UCSD-AML1 (cell line): ENCODE measurements around the gene IQCE.
"Not testable (repeated sequence)": the region's sequence is repeated elsewhere in the genome, so short reads cannot be mapped to it uniquely, and the experiment has no call there.

Source experiments
- DNase-seq: peaks from one replicate; lab custom pipeline; 2025; ENCODE audit not compliant: unreplicated experiment; lab: John Stamatoyannopoulos, UW

Gene IQCE

DNA sequence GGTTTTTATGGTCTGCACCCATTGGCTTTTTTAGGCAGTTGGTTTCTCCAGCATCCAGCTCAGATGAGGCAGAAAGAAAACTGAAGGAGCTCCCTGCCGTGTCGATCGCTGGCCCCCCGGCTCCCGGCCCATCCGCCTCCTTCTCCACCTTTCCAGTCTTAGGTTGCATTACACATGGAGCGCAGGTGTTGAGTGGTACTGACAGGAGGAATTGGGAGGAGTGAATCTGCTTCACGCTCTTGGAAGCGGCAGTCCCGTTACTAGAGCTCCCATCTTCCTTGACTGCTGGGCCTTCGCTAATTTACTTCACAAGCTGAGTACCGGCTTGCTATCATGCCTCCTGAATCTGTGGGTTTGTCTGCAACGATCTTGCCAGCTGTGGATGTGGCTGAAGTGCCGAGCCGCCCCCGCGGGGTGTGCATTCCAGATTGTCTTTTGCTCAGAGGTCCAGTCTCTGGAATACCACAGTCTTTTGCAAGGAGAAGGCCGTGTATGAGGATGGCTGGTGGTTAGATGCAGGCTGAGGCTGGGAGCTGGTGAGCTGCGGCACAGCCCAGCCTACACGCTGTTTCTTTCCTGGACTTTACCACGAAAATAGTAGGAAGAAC is 17.1 kb downstream of the IQCE start:
- DNase-seq = no peak

DNA sequence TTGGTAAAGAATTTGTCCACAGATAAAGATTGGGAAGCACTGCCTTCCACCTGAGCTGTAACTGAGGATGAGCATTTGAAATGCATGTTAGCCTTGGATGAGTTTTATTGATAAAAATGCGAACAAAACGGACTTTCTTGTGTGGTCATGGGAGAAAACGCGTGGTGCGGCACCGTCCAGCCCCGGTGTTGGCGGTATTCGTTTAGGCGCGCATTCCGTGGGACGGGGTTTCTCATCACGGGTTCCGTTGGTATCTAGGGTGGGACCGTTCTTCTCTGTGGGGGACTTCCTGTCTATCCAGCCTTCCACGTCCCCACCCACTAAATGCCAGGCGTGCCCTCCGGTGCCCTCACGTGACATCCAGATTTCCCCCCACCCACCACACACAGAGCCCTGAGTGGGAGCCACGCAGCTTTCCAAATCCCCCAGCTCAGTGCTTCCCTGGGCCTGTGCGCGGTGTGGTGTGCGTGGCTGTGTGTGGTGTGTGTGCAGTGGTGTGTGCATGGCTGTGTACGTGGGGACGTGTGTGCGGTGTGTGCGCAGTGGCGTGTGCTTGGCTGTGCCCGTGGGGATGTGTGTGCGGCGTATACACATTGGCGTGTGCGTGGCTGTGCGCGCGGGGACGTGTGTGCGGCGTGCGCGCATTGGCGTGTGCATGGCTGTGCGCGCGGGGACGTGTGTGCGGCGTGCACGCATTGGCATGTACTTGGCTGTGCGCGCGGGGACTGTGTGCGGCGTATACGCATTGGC is 18.1 kb downstream of the IQCE start:
- no peak for DNase-seq

DNA sequence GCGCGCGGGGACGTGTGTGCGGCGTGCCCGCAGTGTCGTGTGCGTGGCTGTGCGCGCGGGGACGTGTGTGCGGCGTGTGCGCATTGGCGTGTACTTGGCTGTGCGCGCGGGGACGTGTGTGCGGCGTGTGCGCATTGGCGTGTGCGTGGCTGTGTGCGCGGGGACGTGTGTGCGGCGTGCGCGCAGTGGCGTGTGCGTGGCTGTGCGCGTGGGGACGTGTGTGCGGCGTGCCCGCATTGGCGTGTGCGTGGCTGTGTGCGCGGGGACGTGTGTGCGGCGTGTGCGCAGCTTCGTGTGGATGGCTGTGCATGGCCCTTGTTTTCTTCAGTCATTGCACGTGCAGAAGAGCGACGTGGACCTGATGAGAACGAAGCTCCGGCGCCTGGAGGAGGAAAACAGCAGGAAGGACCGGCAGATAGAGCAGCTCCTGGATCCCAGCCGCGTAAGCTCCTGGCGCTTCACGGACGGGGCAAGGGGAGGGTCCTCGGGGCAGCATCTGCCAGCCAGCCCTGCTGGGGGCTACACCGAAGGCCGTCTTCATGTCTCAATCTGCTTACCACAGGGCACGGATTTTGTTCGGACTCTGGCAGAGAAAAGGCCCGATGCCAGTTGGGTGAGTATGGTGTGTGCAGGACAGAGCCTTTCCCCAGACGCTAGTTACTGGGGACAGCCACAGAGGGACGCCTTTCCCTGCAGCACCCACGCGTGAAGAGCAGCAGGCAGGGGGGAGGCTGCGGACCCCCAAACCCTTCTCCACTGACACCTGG is 19.3 kb downstream of the IQCE start:
- DNase-seq = no peak

DNA sequence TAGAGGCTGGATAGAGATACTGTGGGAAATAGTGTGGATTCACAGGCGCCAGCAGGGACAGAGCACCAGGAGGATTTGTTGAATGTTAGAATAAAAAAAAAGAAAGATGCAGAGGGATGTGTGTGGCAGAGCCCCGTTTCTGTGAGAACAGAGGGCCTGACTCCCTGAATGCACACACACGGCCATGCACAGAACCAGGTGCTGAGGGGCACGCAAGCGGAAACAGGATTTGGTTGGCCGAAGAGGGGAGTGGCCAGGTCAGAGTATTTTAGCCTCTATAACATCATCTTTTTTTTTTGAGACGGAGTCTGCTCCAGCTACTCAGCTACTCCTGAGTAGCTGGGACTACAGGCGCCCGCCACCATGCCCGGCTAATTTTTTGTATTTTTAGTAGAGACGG is 21.9 kb downstream of the IQCE start:
- no peak for DNase-seq

DNA sequence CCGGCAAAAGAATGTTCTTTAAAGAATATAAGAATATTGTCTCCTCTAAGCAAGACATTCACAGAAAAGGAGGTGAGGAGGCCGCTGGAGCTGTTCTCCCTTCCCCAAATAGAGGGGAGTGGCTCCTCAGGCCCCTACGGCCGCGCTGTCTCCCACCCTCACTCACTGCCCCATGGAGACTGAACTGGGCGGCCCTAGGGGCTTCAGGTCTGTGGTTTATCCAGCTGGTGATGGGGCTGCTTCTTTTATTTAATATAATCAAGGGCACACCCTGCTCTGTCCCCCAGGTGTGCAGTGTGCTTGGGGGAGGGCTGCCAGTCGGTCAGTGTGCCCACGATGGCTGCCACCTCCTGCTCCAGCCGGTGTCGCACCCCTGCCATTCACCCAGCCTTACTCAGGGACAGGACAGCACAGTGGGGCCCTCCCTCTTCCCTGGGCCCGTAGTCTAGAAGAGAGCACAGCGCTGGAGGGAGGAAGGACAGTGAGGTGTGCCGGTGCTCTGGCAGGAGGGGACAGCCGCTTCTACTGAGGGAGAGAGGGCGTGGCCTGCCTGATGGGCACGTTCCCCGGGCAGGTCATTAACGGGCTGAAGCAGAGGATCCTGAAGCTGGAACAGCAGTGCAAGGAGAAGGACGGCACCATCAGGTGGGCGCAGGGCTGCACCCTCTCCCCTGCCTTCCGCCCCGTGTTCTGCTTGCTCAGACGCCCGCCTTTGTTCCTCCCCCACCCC is 23.4 kb downstream of the IQCE start:
- DNase-seq = no peak

DNA sequence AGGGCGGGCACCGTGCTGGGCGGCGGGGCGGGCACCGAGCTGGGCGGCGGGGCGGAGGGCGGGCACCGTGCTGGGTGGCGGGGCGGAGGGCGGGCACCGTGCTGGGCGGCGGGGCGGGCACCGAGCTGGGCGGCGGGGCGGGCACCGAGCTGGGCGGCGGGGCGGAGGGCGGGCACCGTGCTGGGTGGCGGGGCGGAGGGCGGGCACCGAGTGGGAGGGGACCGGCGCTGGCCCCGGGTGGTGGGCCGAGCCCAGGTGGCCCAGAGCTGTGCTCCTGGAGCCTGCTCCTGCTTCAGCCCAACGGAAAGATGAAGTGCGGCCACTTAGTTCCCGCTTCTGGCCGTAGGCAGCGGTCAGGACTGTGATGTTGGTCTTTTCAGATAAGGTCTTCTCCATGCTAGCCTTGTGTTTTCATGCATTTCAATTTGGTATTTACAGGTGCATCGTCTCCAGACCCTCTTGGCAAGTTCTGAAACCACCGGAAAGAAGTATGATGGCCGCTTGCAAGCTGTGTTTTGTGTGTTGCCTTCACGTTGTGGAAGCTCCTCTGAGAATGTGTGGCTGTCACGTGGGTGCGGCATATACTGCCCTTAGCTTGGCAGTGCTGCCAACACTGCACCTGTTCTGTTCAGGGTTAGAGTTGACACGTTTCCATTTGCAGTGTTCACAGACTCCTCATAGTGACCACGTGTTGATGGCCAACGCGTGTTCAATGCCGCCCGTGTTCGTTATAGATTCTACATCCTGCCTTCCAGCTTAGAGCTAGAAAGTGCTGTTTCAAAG is 25.2 kb downstream of the IQCE start:
- no peak for DNase-seq

DNA sequence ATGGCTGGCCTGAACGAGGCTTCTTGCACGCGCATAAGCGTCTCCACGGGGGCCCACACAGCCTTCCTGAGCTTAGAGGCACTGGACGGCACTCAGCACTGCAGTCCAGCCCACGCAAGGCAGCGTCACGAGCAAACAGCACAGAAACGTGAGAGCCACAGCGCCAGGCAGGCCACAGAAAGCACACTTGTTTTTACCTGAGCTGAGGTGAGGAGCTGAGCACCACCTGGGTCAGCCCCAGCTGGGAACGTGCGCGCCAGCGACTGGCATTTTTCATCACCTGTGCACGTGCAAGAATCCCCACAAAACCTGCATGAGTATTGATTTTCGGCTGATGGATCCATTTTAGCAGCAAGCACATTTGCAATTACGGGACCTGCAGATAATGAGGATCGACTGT is 26.7 kb downstream of the IQCE start:
- no peak for DNase-seq

DNA sequence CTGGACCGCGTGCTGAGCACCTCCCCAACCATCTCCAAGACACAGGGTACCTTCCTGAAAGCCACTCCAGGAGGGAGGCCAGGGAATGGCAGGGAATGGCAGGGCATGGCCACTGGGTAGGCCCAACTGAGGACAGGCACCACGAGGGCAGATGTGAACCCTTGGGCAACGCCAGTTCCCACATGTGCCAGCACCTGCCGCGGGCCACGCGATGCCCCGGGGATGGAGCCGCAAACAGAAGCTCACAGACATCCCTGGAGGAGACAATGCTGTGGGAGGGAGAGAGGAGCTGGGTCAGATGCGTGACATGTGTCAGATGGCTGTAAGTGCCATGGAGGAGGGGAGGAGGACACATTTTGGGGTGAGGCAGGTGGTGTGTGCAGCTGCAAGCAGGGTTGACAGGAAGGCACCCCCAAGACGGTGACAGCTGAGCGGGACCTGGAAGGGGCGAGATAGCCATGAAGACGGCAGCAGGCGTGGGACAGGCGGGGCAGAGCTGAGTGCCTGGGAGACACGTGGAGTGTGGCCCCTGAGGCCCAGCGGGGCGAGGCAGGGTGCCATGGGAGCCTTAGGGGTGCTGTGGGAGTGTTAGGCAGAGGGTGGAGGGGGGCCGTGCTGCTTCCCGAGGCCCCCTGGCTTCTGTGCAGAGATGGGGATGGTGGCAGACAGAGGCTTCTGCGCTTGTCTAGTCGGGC is 27.7 kb downstream of the IQCE start:
- DNase-seq = no peak

DNA sequence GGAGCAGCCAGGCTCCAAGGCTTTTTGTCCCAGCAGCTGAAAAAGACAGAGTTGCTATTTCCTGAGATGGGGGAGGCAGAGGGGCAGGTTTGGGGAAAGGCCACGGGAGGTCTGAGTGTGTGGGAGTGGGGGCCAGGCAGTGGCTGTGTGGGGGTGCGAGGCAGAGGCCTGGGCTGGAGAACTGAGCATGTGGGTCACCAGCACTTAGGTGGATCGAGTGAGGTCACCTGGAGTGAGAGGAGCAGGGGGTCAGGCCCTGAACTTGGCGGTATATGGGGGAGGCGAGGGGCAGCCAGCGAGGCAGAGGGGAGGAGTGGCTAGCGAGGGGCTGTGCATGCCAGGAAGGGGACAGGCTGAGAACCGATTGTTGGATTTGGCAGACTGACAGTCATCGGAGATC is 28.4 kb downstream of the IQCE start:
- DNase-seq = no peak

DNA sequence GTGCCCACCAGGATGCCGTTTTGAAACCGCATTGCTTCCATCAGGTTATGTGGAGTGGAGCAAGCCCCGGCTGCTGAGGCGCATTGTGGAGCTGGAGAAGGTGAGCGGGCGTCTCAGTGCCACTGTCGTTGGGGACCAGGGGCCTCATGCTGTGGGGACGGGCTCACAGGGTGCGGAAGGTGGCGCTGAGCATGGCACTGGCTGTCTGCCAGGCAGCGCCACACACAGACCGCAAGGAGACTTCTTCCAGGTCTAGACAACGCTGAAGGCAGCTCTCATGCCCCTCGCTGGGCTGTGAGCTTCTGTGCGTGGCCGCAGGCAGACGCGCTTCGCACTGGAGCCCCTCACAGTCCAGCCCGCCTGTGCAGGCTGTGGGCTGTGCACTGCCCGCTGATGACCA is 29.0 kb downstream of the IQCE start:
- DNase-seq = no peak

DNA sequence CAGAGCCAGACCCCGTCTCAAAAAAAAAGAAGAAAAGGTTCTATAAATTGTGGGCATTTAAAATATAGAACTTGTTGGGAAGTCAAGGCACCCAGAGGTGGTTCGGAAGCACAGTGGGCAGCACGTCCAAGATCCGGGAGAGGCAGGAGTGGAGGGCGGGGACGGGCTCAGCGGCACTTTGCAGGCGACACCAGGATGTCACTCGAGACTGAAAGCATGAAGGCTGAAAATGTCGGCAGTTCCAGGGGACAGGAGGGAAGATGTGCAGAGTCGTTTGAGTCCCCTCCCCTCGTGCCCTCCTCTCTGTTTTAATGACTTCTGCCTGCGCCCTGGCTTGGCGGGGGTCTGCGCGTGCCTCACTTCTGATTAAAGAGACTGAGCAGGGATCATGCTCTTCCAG is 30.6 kb downstream of the IQCE start:
- no peak for DNase-seq

DNA sequence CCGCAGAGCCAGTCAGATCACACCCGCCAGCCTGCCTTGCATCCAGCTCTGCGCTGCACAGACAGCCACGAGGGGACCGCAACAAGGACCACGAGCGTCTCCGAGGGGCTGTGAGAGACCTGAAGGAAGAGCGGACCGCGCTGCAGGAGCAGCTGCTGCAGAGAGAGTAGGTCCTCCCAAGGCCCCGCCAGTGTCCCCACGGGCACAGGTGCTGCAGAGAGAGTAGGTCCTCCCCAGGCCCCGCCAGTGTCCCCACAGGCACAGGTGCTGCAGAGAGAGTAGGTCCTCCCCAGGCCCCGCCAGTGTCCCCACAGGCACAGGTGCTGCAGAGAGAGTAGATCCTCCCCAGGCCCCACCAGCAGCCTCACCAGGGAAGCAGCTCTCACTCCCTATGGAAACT is 31.2 kb downstream of the IQCE start:
- DNase-seq = not testable (repeated sequence)

DNA sequence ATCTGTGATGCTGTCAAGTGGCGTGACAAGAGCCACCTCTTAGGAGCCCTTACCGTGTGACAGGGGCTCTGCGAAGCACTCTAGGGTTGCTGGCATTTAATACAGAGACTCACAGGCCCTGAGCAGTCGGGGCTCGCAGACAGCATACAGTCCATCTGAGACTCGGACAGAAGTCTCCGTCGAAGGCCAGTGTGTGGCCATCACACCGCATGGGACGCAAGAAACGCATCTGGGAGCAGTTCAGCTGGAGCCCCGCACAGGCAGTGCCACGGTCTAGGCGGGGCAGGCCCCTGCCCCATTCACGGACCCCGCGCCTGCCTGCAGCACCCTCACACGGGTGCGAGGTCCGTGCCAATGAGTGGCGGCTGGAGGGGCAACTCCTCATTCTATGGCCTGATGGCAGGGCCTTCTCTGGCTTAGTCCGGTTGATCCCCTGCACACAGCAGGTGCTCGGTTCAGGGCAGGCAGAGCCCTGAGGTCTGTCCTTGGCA is 33.6 kb downstream of the IQCE start:
- DNase-seq = no peak

DNA sequence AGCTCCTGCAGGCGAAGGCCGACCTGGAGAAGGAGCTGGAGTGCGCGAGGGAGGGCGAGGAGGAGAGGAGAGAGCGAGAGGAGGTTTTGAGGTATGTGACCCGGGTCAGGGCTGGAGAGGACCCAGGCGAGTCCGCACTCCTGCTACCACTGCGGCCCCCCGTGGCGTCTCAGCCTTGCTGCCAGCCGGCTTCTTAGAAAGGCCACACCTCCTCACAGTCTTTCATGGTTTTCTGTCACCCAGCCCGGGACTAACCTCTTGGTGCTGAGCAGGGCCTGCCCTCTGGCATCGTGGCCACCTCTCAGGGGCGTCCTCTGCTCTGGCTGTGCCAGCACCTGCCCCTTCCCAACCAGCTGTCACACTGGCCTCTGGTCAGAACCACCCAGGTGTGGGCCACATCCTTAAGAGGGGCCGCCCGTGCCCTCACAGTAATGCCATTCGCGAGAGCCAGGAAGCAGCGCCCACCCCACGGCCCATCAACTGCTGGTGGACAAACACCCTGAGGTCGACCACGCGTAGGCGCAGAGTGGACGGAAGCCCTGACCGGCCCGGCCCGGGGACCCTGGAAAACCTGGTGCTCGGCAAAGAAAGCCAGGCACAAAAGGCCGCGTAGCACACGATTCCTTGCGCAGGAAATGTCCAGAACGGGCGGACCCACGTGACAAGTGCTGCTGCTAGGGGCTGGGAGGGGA is 34.4 kb downstream of the IQCE start:
- DNase-seq = no peak

DNA sequence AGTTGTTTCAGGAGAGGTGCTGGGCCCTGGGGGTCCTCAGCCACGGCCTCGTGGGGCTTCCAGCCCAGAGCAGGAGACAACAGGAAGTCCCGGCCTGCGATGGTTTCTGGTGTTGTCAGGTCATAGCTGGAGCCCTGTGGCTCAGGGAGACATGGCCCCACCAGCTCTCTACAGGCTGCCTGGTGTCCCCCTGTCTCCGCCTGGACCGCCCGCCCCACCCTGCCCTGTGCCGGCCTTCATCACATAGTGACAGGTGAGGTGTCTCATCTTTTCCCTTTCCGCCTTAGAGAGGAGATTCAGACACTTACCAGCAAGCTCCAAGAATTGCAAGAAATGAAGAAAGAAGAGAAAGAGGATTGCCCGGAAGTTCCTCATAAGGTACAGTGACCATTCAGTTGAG is 35.8 kb downstream of the IQCE start:
- no peak for DNase-seq

DNA sequence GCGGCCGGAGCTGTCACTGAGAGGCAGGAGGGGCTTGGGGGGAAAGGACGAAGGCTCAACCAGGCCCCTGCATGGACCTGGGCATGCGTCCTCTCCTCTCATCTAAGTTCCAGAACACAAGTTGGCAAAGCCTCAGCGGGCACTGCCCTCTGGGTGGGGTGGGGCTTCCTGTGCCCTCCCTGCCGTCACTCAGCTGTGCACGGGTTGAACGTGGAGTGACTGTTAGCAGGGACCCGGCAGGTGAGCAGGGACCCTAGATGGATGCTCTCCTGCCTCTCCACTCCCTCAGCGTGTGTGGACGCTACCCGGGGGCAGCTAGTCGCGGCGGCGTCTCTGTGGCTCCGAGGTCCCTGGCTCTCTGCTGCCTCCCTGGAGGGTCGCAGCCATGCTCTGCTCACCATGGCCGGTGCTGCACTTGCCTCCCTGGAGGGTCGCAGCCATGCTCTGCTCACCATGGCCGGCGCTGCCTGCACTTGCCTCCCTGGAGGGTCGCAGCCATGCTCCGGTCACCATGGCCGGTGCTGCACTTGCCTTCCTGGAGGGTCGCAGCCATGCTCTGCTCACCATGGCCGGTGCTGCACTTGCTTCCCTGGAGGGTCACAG is 36.6 kb downstream of the IQCE start:
- DNase-seq = no peak

DNA sequence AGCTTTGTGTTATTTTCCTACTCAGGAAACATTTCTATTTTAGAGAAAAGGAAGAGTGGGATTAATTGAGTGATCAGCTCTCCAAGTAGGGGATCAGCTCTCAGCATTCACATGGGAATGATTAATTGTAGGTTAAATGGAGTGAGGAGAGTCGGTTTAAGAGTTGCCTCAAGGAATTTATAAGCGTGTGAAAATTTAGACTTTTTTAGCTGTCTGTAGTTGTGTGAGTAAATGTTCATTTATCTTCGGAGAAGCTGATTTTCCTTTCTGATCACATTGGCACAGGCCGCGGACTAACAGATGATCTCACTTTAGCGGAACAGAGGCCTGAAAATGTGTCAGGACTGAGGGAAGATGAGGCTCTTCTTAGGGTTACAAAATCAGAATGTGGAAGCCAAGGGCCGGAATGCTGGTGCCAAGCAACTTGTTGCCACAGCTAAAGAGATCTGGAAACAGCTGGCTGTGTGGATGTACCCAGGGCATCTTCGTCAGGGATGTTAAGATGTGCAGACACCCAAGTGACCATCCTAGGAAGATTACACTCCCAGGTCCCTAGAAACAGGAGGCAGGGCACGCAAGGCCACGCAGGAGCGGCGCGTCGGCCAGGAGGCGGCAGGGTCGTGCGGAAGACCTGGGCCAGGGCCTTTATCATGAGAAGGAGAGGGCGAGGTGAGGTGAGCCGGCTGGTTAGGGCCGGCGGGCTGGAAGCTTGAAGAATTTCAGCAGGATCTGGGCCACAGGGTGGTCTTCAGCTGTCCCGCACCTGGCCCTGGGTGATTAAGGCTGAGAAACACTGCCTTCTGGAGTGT is 37.9 kb downstream of the IQCE start:
- DNase-seq = no peak

DNA sequence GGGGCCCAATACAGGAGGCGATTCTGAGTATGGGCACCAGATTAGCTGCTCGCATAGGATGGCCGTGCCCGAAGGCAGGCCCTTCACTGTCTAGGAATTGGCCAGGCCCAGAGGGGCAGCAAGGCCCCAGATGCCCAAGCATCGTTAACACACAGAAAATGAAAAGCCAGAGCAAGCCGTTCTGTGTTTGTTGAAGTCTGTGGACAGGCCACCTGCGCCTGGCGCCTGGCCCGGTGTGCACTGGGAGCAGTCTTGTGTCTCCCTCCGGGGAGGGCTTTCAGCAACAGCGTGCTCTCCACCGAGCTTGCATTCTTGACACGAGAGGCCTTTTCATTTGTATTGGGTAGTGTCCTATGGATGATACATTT is 38.5 kb downstream of the IQCE start:
- DNase-seq = no peak
